Medulla oblongata (tissue), 1 donor: ENCODE results near the gene HPSE2.
"Not testable (repeated sequence)": the region's sequence is repeated elsewhere in the genome, so short reads cannot be mapped to it uniquely, and the experiment has no call there.

Experiments used
- DNase-seq: peaks from one replicate; pipeline ENCODE4 v3.0.0-alpha.2; 2015; ENCODE audit errors: extremely low spot score

The HPSE2 gene

DNA sequence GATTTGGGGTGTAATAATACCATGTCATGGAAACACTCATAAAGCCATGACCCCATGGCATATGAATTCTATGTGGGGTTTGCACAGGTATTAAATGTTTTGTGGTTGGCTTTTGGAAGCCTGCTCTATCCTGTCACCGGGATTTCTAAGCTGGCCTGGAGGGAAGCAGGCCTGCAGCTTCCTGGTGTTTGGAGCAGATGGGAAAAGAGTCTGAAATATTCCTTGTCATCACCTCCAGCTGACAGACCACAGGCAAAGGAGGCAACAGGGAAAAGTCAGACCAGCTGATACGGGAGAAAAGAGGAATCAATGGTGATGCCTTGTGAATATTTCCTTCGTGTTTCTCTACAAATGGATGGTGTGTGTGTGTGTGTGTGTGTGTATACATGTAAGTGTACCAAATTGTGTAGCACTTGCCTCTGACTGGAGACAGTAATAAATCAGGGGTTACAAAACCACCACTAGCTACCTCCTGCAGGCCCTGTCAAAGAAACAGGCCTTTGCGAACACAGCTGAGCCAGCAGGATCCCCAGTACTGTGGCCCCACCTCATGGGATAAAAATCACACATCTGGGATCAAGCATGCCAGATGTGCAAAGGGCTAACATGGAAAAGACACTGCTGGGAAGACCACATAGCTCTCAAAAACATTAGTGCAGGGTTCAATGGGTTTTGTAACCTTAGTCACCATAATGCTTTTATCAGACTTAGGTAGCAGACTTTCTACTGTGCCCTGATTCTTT, 668.1 kb downstream of the HPSE2 start:
- no peak for DNase-seq

DNA sequence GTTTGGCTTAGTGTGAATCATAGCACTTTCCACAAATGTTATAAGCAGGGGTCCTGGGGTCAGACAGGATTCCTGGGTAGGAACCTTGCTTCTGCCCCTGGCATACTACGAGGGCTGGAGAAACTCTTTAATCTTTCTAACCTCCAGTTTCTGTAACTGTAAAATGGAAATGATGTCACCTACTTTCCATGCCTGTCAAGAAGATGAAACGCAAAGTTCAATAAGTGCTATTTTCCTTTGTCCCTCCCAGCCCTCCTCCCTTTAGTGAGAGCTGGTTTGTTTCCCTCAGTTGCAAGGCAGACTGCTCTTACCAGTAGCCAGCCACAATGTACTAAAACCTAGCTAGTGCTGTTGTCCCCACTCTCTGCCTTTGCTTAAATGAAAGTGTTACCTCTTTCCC, 671.8 kb downstream of the HPSE2 start:
- DNase-seq = no peak

DNA sequence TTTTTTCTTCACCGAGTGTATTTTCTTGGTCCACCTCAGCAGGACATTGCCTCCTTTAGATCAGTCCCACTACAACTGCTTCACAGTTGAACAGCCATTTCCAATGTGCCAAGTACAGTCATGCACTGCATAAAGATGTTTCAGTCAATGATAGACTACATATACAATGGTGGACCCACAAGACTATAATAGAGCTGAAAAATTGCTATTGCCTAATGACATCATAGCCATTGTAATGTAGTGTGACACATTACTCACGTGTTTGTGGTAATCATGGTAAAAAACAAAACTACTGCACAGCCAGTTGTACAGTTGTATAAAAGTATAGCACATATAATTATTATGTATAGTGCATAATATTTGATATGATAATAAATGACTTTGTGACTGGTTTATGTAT, 675.1 kb downstream of the HPSE2 start:
- no peak for DNase-seq

DNA sequence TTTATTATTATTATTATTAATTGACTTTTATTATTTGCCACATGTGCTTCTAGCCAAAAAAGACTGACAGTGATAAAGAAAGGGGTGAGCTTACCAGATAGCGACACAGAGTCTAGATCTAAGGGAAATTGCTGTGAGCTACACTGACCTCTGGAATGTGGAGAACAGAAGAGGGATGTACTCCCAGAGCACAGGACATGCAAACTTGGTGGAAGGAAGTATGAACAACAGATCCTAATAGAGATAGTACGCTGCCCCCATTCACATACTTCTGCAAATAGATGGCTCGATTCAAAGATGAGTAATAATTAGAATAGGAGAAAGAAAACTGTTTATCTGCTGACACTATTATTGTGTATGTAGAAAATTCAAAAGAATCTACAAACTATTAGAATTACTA, 679.6 kb downstream of the HPSE2 start:
- DNase-seq = no peak

DNA sequence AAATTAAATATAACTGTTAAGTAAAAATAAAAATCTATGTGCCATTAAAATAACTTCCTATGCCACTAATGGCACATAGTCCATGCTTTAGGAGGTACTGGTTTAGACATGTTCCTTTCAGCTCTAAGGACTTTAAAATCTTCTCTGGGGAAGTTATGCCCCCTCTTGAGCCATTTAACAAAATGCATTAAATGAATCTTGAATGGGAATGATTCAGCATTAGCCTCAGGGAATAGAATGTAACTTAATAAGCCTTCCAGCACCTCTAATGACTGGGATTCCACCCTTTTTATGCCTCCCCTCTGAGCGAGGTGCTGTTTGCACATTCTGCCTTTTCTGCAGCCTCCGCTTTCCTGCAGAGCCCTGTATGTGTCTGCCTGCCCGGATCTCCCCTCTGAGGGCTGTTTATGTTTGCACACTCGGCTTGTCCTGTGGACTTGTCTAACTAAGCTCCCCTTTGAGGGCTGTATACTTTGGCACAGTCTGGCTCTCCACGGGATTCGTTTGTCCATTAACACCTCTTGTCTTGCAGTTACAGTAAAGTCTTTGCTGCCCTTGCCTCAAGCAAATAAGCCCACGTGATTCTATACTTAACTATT, 680.5 kb downstream of the HPSE2 start:
- no peak for DNase-seq

DNA sequence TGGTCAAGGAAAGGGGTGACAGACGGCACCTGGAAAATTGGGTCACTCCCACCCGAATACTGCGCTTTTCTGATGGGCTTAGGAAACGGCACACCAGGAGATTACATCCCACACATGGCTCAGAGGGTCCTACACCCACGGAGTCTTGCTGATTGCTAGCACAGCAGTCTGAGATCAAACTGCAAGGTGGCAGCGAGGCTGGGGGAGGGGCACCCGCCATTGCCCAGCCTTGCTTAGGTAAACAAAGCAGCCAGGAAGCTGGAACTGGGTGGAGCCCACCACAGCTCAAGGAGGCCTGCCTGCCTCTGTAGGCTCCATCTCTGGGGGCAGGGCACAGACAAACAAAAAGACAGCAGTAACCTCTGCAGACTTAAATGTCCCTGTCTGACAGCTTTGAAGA, 694.1 kb downstream of the HPSE2 start:
- DNase-seq = not testable (repeated sequence)

DNA sequence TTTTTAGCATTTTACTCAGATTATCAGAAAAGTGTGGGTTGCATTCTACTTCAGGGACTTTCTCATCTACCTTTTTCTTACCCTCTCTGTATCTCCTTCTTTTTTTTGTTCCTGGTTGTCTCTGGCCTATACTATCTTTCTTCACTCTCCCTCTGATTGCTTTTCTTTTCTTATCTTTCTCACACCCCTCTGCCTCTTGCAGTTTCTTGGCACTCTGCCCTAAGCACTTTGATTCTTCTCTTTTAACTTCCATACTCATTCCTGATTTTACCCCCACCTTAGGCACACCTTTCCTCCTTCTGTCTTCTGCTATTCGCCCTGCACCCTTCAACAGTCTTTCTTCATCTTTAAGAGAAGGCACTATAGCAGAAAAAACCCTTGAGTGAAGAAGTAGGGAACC, 696.1 kb downstream of the HPSE2 start:
- DNase-seq = no peak

DNA sequence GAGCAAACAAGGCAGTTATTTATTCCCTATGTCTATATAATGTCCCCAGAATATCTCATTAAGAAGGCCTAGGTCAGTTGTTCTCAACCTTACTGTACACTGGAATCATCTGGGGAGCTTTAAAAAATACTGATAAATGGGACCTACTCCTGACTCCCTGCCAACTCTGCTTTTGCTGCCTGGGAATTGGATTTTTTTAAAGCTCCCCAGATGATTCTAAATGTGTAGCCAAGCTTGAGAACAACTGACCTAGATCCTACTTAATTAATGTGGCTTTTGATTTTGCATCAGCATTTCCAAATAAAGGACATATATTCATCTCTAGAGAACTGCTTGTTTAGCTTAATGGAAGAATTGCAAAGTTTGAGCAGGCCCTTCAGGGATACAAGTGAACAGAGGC, 697.2 kb downstream of the HPSE2 start:
- no peak for DNase-seq

DNA sequence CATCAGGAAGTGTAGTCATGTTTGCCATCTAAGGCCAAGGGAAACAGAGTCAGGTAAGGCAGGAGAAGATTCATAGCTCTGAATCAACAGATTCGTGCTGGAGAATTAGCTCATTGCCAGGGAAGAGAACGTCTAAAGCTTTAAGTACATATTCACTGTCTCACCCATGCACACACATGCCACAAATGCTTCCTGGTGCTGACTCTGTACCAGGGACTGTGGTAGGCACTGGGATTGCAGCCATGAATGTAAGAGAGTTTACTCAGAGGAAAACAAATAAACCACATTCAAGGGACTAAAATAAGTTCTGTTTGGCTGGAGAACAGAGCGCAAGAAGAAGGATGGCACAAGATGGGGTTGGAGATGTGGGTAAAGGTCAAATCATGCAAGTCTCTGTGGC, 699.1 kb downstream of the HPSE2 start:
- no peak for DNase-seq

DNA sequence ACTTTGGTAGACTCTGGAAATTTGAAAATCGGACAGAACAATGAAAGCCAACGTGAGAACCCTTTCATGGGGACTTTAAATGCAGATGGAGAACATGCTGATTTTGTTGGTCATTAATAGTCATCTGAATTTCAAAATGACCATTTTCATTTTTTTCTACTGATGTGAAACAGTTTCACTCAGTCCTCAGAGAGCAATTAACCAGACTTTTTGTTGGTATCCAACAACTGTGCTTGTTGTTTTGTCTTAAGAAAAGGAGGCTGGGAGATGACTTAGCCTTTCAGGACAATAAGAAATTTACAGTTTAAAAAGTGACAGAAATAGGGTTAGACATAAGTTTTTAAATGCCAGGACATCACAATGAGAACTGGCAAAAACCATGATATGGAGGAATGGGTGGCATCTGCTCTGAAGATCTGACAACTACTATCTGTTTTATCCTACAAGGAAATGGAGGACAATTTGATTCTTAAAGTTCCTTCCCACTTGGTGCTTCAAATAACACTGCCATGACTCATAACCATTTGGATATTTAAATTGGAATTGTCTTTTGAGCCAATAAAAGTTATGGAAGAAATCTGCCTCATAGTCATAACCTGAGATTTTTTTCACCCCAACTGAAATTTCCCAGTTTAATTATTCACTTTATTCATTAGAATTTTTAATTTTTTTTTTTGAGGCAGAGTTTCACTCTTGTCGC, 701.8 kb downstream of the HPSE2 start:
- no peak for DNase-seq

DNA sequence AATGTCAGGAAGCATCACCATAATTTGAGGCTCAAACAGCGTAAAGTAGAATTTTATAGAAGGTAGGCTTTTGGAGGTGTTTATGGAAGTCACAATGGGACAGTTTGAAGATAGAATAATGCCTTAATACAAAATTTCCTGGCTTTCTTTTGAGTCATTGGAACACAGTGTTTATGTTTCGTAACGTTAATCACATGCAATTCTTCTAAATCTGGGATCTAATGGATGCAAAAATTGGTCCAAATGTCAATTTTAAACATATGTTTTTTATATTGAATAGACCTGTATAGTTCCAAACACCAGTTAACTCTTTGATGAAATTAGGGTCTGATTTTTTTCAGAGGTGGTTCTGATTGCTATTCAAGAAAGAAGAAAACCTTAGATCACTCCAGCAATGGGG, 702.4 kb downstream of the HPSE2 start:
- DNase-seq = no peak

DNA sequence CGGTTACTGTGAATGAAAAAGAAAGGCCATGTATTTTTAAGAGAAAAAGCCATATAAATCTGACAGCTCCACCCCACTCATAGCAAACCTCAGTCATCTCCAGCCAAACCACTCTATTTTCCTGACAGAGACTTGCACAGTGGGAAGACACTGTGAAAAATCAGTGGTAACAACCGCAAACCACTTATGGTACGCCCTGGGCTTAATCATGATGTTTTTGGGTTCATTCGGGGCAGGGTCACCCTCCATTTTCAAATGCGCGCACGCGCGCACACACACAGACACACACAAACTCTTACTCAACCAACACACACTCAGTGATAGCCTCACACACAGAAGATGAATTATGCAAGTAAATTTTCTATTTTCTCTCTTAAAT, 706.9 kb downstream of the HPSE2 start:
- no peak for DNase-seq

DNA sequence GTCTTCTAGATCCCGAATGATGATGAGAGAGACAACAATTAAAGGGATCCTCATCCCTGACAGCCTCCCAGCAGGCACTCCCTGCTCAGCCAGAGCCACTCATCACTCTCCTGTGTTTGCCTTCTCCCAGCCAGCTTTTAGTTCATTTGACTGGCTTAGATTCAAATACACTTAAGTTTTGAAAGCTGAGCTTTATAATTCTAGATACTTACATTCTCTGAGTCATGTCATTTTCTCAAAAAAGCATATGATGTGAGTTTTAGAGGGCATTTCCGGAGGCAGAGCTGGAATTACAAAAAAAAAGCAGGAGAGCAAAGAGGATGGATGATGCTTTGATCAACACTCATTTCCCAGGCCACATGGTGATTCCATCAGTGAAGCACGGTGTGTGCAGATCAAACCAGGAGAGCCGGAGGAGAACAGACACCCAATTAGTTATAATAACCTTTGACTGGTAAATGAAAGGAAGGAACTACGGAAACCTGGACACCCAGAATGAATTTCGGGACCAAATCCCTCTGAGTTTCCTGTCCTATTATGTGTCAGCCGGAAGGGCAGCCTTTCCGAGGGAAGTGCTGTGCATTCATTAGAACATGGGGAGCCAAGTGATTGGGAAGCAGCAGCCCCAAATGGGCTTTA, 707.4 kb downstream of the HPSE2 start:
- no peak for DNase-seq

DNA sequence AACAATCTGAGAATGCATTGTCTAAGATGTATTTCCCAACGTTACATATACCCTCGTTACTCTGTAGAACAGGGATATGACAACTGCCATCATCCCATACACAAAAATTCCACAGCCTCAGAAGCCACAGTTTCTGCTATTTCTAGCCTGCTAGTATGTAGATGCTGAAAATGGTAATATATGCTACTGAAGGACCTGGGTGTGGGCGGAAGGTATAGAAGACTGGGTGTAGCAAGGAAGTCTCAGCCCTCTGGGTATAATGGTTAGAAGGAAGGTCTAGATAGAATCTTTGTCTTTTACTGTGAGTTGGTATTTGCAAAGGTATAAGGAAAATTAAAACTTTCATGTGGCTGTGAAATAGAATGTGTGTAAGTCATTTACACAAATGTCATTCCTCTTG, 709.7 kb downstream of the HPSE2 start:
- no peak for DNase-seq

DNA sequence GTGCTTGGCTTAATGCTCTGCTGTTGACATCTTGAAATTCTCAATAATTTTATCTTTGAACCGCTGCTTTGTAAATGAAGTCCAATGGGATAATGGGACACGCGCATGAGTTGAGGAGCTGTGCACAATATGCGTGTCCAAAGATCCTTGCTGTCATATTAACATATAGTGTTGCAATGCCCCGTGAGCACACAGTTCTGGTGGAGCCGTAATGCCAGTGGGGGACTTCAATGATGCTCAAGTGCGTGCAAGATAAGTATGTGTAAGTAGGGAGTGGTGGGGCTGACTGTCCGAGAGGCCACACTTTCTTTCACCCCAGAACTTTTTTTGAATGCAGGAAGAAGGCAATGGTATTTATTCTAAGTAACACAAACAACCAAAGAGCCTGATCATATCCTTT, 711.5 kb downstream of the HPSE2 start:
- no peak for DNase-seq

DNA sequence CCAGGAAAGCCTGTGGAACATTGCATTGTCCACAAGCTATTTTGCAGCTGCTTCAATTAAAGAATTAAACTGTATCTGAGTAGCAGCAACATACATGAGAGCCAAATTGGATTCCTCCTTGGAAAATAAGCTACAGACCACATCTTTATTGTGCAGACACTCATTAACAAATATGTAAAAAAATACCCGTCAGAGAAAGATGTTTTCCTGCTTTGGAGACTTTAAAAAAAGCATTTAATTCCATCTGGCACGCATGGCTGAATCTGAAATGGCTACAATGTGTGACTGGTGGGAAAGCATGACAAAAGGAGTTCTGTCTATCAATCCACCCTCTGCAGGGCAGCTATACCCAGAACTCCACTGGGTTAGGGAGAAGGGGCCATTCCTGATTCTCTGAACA, 715.8 kb downstream of the HPSE2 start:
- no peak for DNase-seq

DNA sequence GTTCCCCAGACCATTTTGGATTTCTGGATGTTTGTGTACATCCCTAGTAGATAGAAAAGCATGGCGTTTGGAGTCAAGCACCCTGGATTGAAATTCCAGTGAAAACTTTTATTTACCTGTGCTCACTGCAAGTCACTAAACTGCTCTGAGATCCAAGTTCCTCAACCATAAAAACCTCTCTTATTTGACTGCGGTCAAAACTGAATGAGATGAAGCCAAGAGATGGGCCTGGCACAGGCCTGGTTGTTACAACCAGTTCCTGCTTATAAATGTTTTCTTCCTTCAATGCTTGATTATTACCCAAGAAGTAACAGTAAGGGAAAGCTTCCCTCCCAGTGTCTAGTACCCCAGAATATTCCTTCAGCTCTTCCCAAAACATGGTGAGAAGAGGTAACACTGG, 718.0 kb downstream of the HPSE2 start:
- DNase-seq = no peak

DNA sequence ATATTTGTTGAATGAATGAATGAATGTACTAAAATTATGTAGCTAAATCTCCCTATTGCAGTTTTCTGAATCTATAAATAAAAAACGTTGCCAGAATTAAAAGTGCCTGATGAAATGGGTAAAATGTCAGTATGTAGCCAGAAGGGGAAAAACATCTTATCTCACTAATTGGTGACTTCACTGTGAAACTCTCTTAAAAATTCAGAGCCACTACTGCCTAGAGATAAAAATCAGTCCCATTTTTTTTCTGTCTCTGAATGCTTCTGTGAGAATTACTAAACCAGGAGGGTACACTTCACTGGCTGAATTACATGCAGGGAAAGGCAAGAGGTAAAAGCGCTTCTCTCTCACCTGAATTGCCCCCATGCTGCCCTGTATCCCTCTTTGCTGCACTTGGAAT, 719.3 kb downstream of the HPSE2 start:
- no peak for DNase-seq

DNA sequence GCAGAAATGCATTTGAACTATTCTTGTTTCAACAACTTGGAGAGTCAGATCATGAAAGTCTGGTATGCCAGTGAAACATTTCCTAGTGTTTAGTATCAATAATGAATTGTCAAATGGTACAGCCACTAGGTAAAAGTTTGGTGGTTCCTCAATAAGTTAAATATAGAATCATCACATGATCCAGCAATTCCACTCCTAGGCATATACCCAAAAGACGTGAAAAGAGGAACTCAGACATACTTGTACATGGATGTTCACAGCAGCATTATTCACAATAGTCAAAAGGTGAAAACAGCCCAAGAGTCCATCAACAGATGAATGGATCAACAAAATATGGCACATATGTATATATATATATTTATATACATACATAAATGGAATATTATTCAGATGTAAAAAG, 721.9 kb downstream of the HPSE2 start:
- no peak for DNase-seq

DNA sequence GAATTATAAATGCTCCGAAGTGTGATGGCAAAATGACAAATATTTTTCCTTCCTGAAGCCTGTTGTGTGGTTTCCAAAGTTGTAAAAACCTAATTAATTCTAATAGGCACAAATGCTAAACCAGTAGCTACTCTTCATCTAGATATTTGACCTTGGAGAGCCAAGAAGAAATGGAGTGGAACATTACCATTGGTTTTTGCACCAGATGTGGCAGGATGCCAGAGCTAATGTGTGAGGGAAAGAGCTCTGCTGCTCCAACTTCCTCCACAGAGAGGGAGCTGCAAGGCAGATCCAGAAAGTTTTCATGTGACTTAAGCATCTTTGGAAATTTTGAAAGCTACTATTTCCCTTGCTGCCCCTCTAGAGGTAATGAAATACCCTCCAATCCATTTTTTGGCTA, 723.8 kb downstream of the HPSE2 start:
- peak; percentile 23 for DNase-seq

DNA sequence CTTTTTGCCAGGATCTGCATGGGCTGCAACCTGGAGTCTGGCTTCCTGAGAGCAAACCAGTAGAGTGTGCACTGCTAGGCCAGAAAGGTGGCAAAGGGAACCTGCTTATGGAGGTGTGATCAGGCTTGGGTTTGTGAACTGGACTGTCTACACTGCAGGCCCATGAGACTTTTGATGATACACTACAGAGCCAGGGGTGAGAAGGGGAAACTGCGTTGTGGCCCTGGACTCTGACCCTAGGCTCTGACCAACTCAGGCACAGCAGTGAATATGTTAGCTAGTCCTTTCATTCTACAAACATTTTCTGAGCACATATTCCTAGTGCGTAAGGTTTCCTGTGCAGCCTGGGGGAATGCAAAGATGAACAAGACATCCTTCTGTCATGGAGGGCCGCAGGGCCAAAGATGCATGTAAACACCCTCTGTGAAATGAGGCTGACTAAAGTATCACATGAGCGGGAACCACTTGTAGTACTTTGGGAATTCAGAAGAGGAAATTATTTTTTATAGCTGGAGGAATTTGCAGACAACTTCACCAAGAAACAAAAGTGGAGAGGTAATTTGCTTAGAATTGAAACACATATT, 725.1 kb downstream of the HPSE2 start:
- no peak for DNase-seq

DNA sequence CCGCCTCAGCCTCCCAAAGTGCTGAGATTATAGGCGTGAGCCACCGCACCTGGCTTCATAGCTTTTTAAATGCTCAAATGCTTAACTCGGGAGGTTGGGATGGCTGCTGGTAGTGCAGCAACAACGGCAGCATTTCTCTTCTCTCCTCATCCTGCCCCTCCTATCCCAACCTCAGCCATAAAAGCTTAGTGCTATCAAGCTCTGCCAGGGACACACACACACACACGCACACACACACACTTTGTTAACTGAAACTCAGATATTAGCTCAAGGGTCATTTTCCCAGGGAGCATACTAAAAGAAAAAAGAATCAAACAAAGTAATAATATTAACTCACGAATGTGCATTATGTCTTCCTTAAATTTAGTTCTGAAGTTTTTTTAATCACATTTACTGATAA, 725.9 kb downstream of the HPSE2 start:
- no peak for DNase-seq
